NK-92 (cell line): ENCODE measurements around the gene PRSS35.
"Not testable (repeated sequence)": the region's sequence is repeated elsewhere in the genome, so short reads cannot be mapped to it uniquely, and the experiment has no call there.

Experiments
- DNase-seq: peaks from one replicate; lab custom pipeline; 2025; ENCODE audit not compliant: unreplicated experiment; lab: John Stamatoyannopoulos, UW

Gene PRSS35

GRCh38 chr6:83511901-83512681 is at the start of gene PRSS35:
PRSS35 (plus strand) TSS chr6:83512534; CDS start chr6:83523442, 10,908 bp downstream.
- no peak for DNase-seq

- DNase-seq, result no peak
These were observed 48.4 kb upstream of the PRSS35 start for GRCh38 chr6:83463886-83464285.

- no peak for DNase-seq
These were observed 47.8 kb upstream of the PRSS35 start for GRCh38 chr6:83464381-83465140.

- DNase-seq, result no peak
These were observed 46.0 kb upstream of the PRSS35 start for GRCh38 chr6:83466328-83466727.

GRCh38 chr6:83467620-83468036 is 44.7 kb upstream of the PRSS35 start:
- DNase-seq, result no peak

- DNase-seq, result no peak
These were observed 42.3 kb upstream of the PRSS35 start for GRCh38 chr6:83470001-83470400.

GRCh38 chr6:83470587-83470986 is 41.7 kb upstream of the PRSS35 start:
- no peak for DNase-seq

GRCh38 chr6:83472767-83473166 is 39.6 kb upstream of the PRSS35 start:
- DNase-seq, result no peak

GRCh38 chr6:83474309-83474708 is 38.0 kb upstream of the PRSS35 start:
- DNase-seq, result no peak

GRCh38 chr6:83476971-83477370 is 35.4 kb upstream of the PRSS35 start:
- DNase-seq, result no peak

GRCh38 chr6:83479389-83479788 is 32.9 kb upstream of the PRSS35 start:
- no peak for DNase-seq

GRCh38 chr6:83480470-83480869 is 31.9 kb upstream of the PRSS35 start:
- DNase-seq, result no peak

- not testable (repeated sequence) for DNase-seq
These were observed 30.4 kb upstream of the PRSS35 start for GRCh38 chr6:83481938-83482337.

- no peak for DNase-seq
These were observed 23.9 kb upstream of the PRSS35 start for GRCh38 chr6:83488448-83488847.

GRCh38 chr6:83488861-83489260 is 23.5 kb upstream of the PRSS35 start:
- DNase-seq, result no peak

- DNase-seq, result no peak
These were observed 22.0 kb upstream of the PRSS35 start for GRCh38 chr6:83490217-83490807.

GRCh38 chr6:83505356-83505755 is 7.0 kb upstream of the PRSS35 start:
- no peak for DNase-seq

GRCh38 chr6:83509441-83509840 is 2.9 kb upstream of the PRSS35 start:
- no peak for DNase-seq

GRCh38 chr6:83510791-83511190 is 1.5 kb upstream of the PRSS35 start:
- no peak for DNase-seq

- DNase-seq, result no peak
These were observed 1.1 kb upstream of the PRSS35 start for GRCh38 chr6:83511266-83511665.

GRCh38 chr6:83514466-83514865 is 2.1 kb downstream of the PRSS35 start:
- no peak for DNase-seq
